T-helper 22 cell (primary cell): ENCODE measurements around the gene S1PR2.
"Not testable (repeated sequence)": the region's sequence is repeated elsewhere in the genome, so short reads cannot be mapped to it uniquely, and the experiment has no call there.

ENCODE experiments used
- DNase-seq: peaks from one replicate; pipeline ENCODE4 v3.0.0-alpha.2; 2020; ENCODE audit warnings: low read depth

The S1PR2 gene

GRCh38 chr19:10191347-10191746, 39.8 kb downstream of the S1PR2 start:
- no peak for DNase-seq

GRCh38 chr19:10190026-10190425, 41.1 kb downstream of the S1PR2 start:
- no peak for DNase-seq

GRCh38 chr19:10189616-10190015, 41.5 kb downstream of the S1PR2 start:
- no peak for DNase-seq

GRCh38 chr19:10187315-10187714, 43.8 kb downstream of the S1PR2 start:
- DNase-seq, result no peak

- no peak for DNase-seq
These were observed 46.5 kb downstream of the S1PR2 start for GRCh38 chr19:10184636-10185035.

GRCh38 chr19:10183926-10184325, 47.2 kb downstream of the S1PR2 start:
- no peak for DNase-seq

GRCh38 chr19:10182847-10183246, 48.3 kb downstream of the S1PR2 start:
- no peak for DNase-seq

GRCh38 chr19:10182076-10182475, 49.1 kb downstream of the S1PR2 start:
- DNase-seq, result no peak

- no peak for DNase-seq
These were observed 50.7 kb downstream of the S1PR2 start for GRCh38 chr19:10180459-10180858.

- DNase-seq, result not testable (repeated sequence)
These were observed 51.1 kb downstream of the S1PR2 start for GRCh38 chr19:10180024-10180423.

- DNase-seq, result no peak
These were observed 57.6 kb downstream of the S1PR2 start for GRCh38 chr19:10173527-10173926.
